Measurements from ENCODE around the gene ARHGAP6. TPM values are rescaled to one million over a fixed set of nuclear protein-coding genes. Genes with fewer than 3 reads are reported as not detected.
A peak's percentile ranks its signal among the peaks of the same experiment; 100 is the strongest.

Gene ARHGAP6
- total and polyA plus RNA-seq, 2 experiments from 2014 or later: 0.08 to 0.54 TPM

GRCh38 chrX:11109968-11110367, 555.8 kb downstream of the ARHGAP6 start:
- H3K79me2 ChIP-seq (ENCODE audit: insufficient read depth): peaks cover 31% of the 10 kb centered on the region
- H3K27ac ChIP-seq: no peak overlapping the region
- no peak overlapping the region for H3K4me3 ChIP-seq
- no peak for DNase-seq
- no peak overlapping the region for H2AFZ ChIP-seq
- no peaks in the 10 kb centered on the region for H3K27me3 ChIP-seq (replicated peaks; ENCODE audit: insufficient read depth)
- in situ Hi-C loops (cut with MboI): no loop called here
- H3K4me2 ChIP-seq (ENCODE audit: unreplicated experiment): no peak overlapping the region
- H3K9me2 ChIP-seq (ENCODE audit: insufficient read depth): no peaks in the 10 kb centered on the region
- H3K36me3 ChIP-seq (ENCODE audit: low read depth): no peaks in the 10 kb centered on the region
- no peaks in the 10 kb centered on the region for H4K20me1 ChIP-seq (ENCODE audit: insufficient read depth)
- peaks cover 16% of the 10 kb centered on the region for H3K4me1 ChIP-seq (ENCODE audit: insufficient read depth)
- TF ChIP-seq EZH2 (IDR thresholded peaks at IDR 0.05; ENCODE audit: insufficient read depth, poor library complexity, severe bottlenecking): no peak
- TF ChIP-seq EZH2phosphoT487 (IDR thresholded peaks at IDR 0.05; ENCODE audit: insufficient read depth, low read depth): no peak
- H3K9ac ChIP-seq: no peak overlapping the region
- WGBS, 2 experiments (ENCODE audit: low coverage in 1 of 2, low lambda C conversion rate in 2 of 2, missing lambda C conversion rate in 2 of 2): 100% methylated on average over 2 of the region's 2 CpGs
- H3K9me3 ChIP-seq (ENCODE audit: low read depth): no peaks in the 10 kb centered on the region
- H3F3A ChIP-seq (ENCODE audit: insufficient read depth): 0 out of 2 replicates have a peak, but pooled peaks cover 4% of the 10 kb centered on the region

GRCh38 chrX:11108253-11108941, 557.3 kb downstream of the ARHGAP6 start:
- in situ Hi-C loops (cut with MboI): no loop called here
- H3K9me3 ChIP-seq (ENCODE audit: low read depth): no peaks in the 10 kb centered on the region
- no peak overlapping the region for H3K9ac ChIP-seq
- H3K27ac ChIP-seq: no peak overlapping the region
- 95 to 99% methylated on average over 3 to 4 of the region's 4 CpGs for WGBS, 2 experiments (ENCODE audit: low coverage in 1 of 2, low lambda C conversion rate in 2 of 2, missing lambda C conversion rate in 2 of 2)
- H3K27me3 ChIP-seq (replicated peaks; ENCODE audit: insufficient read depth): no peaks in the 10 kb centered on the region
- no peak for TF ChIP-seq EZH2 (IDR thresholded peaks at IDR 0.05; ENCODE audit: insufficient read depth, poor library complexity, severe bottlenecking)
- TF ChIP-seq EZH2phosphoT487 (IDR thresholded peaks at IDR 0.05; ENCODE audit: insufficient read depth, low read depth): no peak
- H3K79me2 ChIP-seq (ENCODE audit: insufficient read depth): peaks cover 22% of the 10 kb centered on the region
- no peaks in the 10 kb centered on the region for H4K20me1 ChIP-seq (ENCODE audit: insufficient read depth)
- H3K4me1 ChIP-seq (ENCODE audit: insufficient read depth): peaks cover 10% of the 10 kb centered on the region
- 0 out of 2 replicates have a peak, but pooled peaks cover 3% of the 10 kb centered on the region for H3F3A ChIP-seq (ENCODE audit: insufficient read depth)
- H3K9me2 ChIP-seq (ENCODE audit: insufficient read depth): no peaks in the 10 kb centered on the region
- H3K36me3 ChIP-seq (ENCODE audit: low read depth): no peaks in the 10 kb centered on the region
- no peak overlapping the region for H2AFZ ChIP-seq
- H3K4me2 ChIP-seq (ENCODE audit: unreplicated experiment): no peak overlapping the region
- no peak for DNase-seq
- no peak overlapping the region for H3K4me3 ChIP-seq

GRCh38 chrX:11105080-11105479, 560.6 kb downstream of the ARHGAP6 start:
- H3K27ac ChIP-seq: no peak overlapping the region
- DNase-seq: peak; percentile 46

GRCh38 chrX:11103751-11104150, 562.0 kb downstream of the ARHGAP6 start:
- H3K27ac ChIP-seq: no peak overlapping the region
- TF ChIP-seq EZH2 (IDR thresholded peaks at IDR 0.05; ENCODE audit: insufficient read depth, poor library complexity, severe bottlenecking): no peak
- no peak for TF ChIP-seq EZH2phosphoT487 (IDR thresholded peaks at IDR 0.05; ENCODE audit: insufficient read depth, low read depth)
- H3K9me3 ChIP-seq (ENCODE audit: low read depth): no peaks in the 10 kb centered on the region
- H3K36me3 ChIP-seq (ENCODE audit: low read depth): no peaks in the 10 kb centered on the region
- peak; percentile 10 for DNase-seq
- H3K79me2 ChIP-seq (ENCODE audit: insufficient read depth): no peaks in the 10 kb centered on the region
- no peaks in the 10 kb centered on the region for H4K20me1 ChIP-seq (ENCODE audit: insufficient read depth)
- no peak overlapping the region for H3K4me3 ChIP-seq
- in situ Hi-C loops (cut with MboI): no loop called here
- 38 to 53% methylated on average over 2 of the region's 2 CpGs for WGBS, 2 experiments (ENCODE audit: low coverage in 1 of 2, low lambda C conversion rate in 2 of 2, missing lambda C conversion rate in 2 of 2)
- H3K4me2 ChIP-seq (ENCODE audit: unreplicated experiment): no peak overlapping the region
- no peaks in the 10 kb centered on the region for H3K9me2 ChIP-seq (ENCODE audit: insufficient read depth)
- H3K27me3 ChIP-seq (replicated peaks; ENCODE audit: insufficient read depth): no peaks in the 10 kb centered on the region
- H3K9ac ChIP-seq: no peak overlapping the region
- H2AFZ ChIP-seq: no peak overlapping the region
- peaks cover 6% of the 10 kb centered on the region for H3K4me1 ChIP-seq (ENCODE audit: insufficient read depth)
- no peaks in the 10 kb centered on the region for H3F3A ChIP-seq (ENCODE audit: insufficient read depth)

More at GRCh38 chrX:11105080-11105479, 560.6 kb downstream of the ARHGAP6 start:
- H3F3A ChIP-seq (ENCODE audit: insufficient read depth): no peaks in the 10 kb centered on the region
- in situ Hi-C loops (cut with MboI): no loop called here
- H3K4me1 ChIP-seq (ENCODE audit: insufficient read depth): peaks cover 6% of the 10 kb centered on the region
- no peak overlapping the region for H3K4me2 ChIP-seq (ENCODE audit: unreplicated experiment)
- 86 to 97% methylated on average over 2 to 4 of the region's 4 CpGs for WGBS, 2 experiments (ENCODE audit: low coverage in 1 of 2, low lambda C conversion rate in 2 of 2, missing lambda C conversion rate in 2 of 2)
- TF ChIP-seq EZH2phosphoT487 (IDR thresholded peaks at IDR 0.05; ENCODE audit: insufficient read depth, low read depth) (no peak), EZH2 (IDR thresholded peaks at IDR 0.05; ENCODE audit: insufficient read depth, poor library complexity, severe bottlenecking) (no peak)
- no peaks in the 10 kb centered on the region for H4K20me1 ChIP-seq (ENCODE audit: insufficient read depth)
- no peaks in the 10 kb centered on the region for H3K9me3 ChIP-seq (ENCODE audit: low read depth)
- no peaks in the 10 kb centered on the region for H3K79me2 ChIP-seq (ENCODE audit: insufficient read depth)
- H3K9ac ChIP-seq: no peak overlapping the region
- H3K4me3 ChIP-seq: no peak overlapping the region
- no peak overlapping the region for H2AFZ ChIP-seq
- H3K36me3 ChIP-seq (ENCODE audit: low read depth): no peaks in the 10 kb centered on the region
- H3K9me2 ChIP-seq (ENCODE audit: insufficient read depth): no peaks in the 10 kb centered on the region
- no peaks in the 10 kb centered on the region for H3K27me3 ChIP-seq (replicated peaks; ENCODE audit: insufficient read depth)

All from GM23248 (cell line).